ENCODE measurements around the gene ATP6V1E1. TPM values are rescaled to one million over a fixed set of nuclear protein-coding genes. Genes with fewer than 3 reads are reported as not detected.

ATP6V1E1 gene
- total and polyA plus RNA-seq, 10 of the 15 experiments (the other 5 are each of a cell fraction or from before 2014, with no cell fraction given), result 66.7 to 128 (median 87.9) TPM

GRCh38 chr22:17580441-17581031 lies 48.0 kb downstream of the ATP6V1E1 start:
- no TSS peak for BruUV-seq (replicated peaks)
- no peaks in the 10 kb centered on the region for H3K36me3 ChIP-seq (ENCODE audit: control insufficient read depth in 2 of 2, insufficient read depth in 2 of 2, low read length in 1 of 2)
- FAIRE-seq (no peak), ATAC-seq (no peak; the same call in 2 of the 3 replicates), DNase-seq (ENCODE audit: low read depth, low spot score) (no peak)
- CTCF ChIA-PET, result no interaction called here
- H3K27ac ChIP-seq (ENCODE audit: control insufficient read depth, insufficient read depth), result no peak overlapping the region
- H3K27me3 ChIP-seq (replicated peaks in 1 of 2; ENCODE audit: control insufficient read depth in 2 of 2, insufficient read depth in 2 of 2, low read length in 1 of 2), result no peaks in the 10 kb centered on the region; a peak in 2 of 4 replicates
- no peaks in the 10 kb centered on the region for H4K20me1 ChIP-seq (ENCODE audit: control insufficient read depth, insufficient read depth)
- intact Hi-C loops (cut with micrococcal nuclease; ENCODE audit: unreplicated experiment) (no loop called here), in situ Hi-C loops (cut with MboI) (no loop called here)
- H3K79me2 ChIP-seq (ENCODE audit: control insufficient read depth, insufficient read depth, low read length), result no peaks in the 10 kb centered on the region
- no peaks in the 10 kb centered on the region for H3K9me3 ChIP-seq (replicated peaks; ENCODE audit: control insufficient read depth, insufficient read depth, low read length)
- H3K4me3 ChIP-seq, result no peak overlapping the region
- H3K4me2 ChIP-seq (ENCODE audit: control insufficient read depth, insufficient read depth), result no peak overlapping the region
- POLR2A ChIA-PET, result no interaction called here
- H3K4me1 ChIP-seq (ENCODE audit: control insufficient read depth, insufficient read depth, low read length), result no peaks in the 10 kb centered on the region
- WGBS (ENCODE audit: insufficient coverage, insufficient replicate concordance, low lambda C conversion rate, missing lambda C conversion rate), result 68% methylated on average over 15 of the region's 15 CpGs
- SMC1A ChIA-PET (ENCODE audit: uncharacterized antibody, unreplicated experiment), result no interaction called here
- RAD21 ChIA-PET (ENCODE audit: unreplicated experiment), result no interaction called here
- H2AFZ ChIP-seq (ENCODE audit: control insufficient read depth, low read depth, low read length), result no peak overlapping the region
- TF ChIP-seq TCF12 (IDR thresholded peaks at IDR 0.05; ENCODE audit: low read depth, low read length) (no peak), CHD1 (IDR thresholded peaks at IDR 0.05; ENCODE audit: low read depth, low read length) (no peak), STAT1 (conservative IDR thresholded peaks at IDR 0.05) (no peak), NR2F1 (conservative IDR thresholded peaks at IDR 0.05) (no peak), SKIL (IDR thresholded peaks at IDR 0.05; ENCODE audit: low read depth, poor library complexity, severe bottlenecking) (no peak), E4F1 (IDR thresholded peaks at IDR 0.05; ENCODE audit: borderline replicate concordance, partially characterized antibody) (no peak), IKZF1 (conservative IDR thresholded peaks at IDR 0.05) (no peak), RELB (IDR thresholded peaks at IDR 0.05; ENCODE audit: low read depth) (no peak)
- TF ChIP-seq, protein P1, sequence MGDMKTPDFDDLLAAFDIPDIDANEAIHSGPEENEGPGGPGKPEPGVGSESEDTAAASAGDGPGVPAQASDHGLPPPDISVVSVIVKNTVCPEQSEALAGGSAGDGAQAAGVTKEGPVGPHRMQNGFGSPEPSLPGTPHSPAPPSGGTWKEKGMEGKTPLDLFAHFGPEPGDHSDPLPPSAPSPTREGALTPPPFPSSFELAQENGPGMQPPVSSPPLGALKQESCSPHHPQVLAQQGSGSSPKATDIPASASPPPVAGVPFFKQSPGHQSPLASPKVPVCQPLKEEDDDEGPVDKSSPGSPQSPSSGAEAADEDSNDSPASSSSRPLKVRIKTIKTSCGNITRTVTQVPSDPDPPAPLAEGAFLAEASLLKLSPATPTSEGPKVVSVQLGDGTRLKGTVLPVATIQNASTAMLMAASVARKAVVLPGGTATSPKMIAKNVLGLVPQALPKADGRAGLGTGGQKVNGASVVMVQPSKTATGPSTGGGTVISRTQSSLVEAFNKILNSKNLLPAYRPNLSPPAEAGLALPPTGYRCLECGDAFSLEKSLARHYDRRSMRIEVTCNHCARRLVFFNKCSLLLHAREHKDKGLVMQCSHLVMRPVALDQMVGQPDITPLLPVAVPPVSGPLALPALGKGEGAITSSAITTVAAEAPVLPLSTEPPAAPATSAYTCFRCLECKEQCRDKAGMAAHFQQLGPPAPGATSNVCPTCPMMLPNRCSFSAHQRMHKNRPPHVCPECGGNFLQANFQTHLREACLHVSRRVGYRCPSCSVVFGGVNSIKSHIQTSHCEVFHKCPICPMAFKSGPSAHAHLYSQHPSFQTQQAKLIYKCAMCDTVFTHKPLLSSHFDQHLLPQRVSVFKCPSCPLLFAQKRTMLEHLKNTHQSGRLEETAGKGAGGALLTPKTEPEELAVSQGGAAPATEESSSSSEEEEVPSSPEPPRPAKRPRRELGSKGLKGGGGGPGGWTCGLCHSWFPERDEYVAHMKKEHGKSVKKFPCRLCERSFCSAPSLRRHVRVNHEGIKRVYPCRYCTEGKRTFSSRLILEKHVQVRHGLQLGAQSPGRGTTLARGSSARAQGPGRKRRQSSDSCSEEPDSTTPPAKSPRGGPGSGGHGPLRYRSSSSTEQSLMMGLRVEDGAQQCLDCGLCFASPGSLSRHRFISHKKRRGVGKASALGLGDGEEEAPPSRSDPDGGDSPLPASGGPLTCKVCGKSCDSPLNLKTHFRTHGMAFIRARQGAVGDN (IDR thresholded peaks at IDR 0.05), result no peak
- no peak overlapping the region for H3K9ac ChIP-seq (ENCODE audit: control insufficient read depth, insufficient read depth, low read length)

All from GM12878 (cell line).